Liver (tissue), 9 donors: ENCODE results near the gene ASB1. TPM values are rescaled to one million over a fixed set of nuclear protein-coding genes. Genes with fewer than 3 reads are reported as not detected.
A peak's percentile ranks its signal among the peaks of the same experiment; 100 is the strongest.

ENCODE experiments used
- DNase-seq: peaks from one replicate; pipeline ENCODE4 v3.0.0-alpha.2; 2017; ENCODE audit warnings: low spot score
- H3K27ac ChIP-seq, 2 donors: one replicate each; pipeline ENCODE4 v1.7.0; 2013; ENCODE audit warnings: inconsistent platforms in 2 of 2, low read length in 2 of 2, control low read depth in 1 of 2, low read depth in 1 of 2, mild to moderate bottlenecking in 1 of 2
- H3K27me3 ChIP-seq, 4 donors: one replicate each; pipeline versions ENCODE4 v1.6.1 to v1.7.0; 2013; ENCODE audit warnings: low read length in 3 of 4, inconsistent platforms in 1 of 4, mild to moderate bottlenecking in 1 of 4, moderate library complexity in 1 of 4; ENCODE audit not compliant: control insufficient read depth in 4 of 4, insufficient read depth in 4 of 4
- H3K36me3 ChIP-seq, 4 donors: one replicate each; pipeline versions ENCODE4 v1.6.1 to v1.7.0; 2013; ENCODE audit warnings: low read length in 3 of 4, mild to moderate bottlenecking in 3 of 4, low read depth in 1 of 4, moderate library complexity in 1 of 4; ENCODE audit not compliant: control insufficient read depth in 4 of 4, insufficient read depth in 3 of 4
- H3K4me1 ChIP-seq, 4 donors: one replicate each; pipeline versions ENCODE4 v1.6.1 to v1.7.0; 2013; ENCODE audit warnings: low read length in 3 of 4, mild to moderate bottlenecking in 3 of 4, moderate library complexity in 1 of 4; ENCODE audit not compliant: control insufficient read depth in 4 of 4, insufficient read depth in 4 of 4
- H3K4me3 ChIP-seq, 3 donors: one replicate each; pipeline versions ENCODE4 v1.6.1 to v1.7.0; 2013; ENCODE audit warnings: low read length in 3 of 3, control low read depth in 1 of 3, low read depth in 1 of 3, mild to moderate bottlenecking in 1 of 3
- H3K9ac ChIP-seq, 2 donors: one replicate each; pipeline ENCODE4 v1.7.0; 2013; ENCODE audit warnings: low read length in 2 of 2, mild to moderate bottlenecking in 2 of 2, moderate library complexity in 2 of 2, control low read depth in 1 of 2, low read depth in 1 of 2
- H3K9me3 ChIP-seq, 4 donors: one replicate each; pipeline versions ENCODE4 v1.6.1 to v1.7.0; 2013; ENCODE audit warnings: low read length in 3 of 4; ENCODE audit not compliant: control insufficient read depth in 4 of 4
- GABPA ChIP-seq, 2 donors: IDR thresholded peaks in 1 of 2; conservative IDR thresholded peaks in 1 of 2; 2 replicates each; pipeline ENCODE4 v1.6.1; 2016; ENCODE audit warnings: antibody characterized with exemption in 2 of 2, mild to moderate bottlenecking in 1 of 2, moderate library complexity in 1 of 2
- JUND ChIP-seq, 2 donors: IDR thresholded peaks; 2 replicates each; pipeline ENCODE4 v1.6.1; 2016; ENCODE audit warnings: antibody characterized with exemption in 2 of 2
- RAD21 ChIP-seq, 2 donors: IDR thresholded peaks; 2 replicates each; pipeline ENCODE4 v1.6.1; 2016; ENCODE audit warnings: antibody characterized with exemption in 2 of 2, mild to moderate bottlenecking in 2 of 2
- RXRA ChIP-seq, 2 donors: IDR thresholded peaks; 2 replicates each; pipeline ENCODE4 v1.6.1; 2017 to 2018; ENCODE audit warnings: antibody characterized with exemption in 2 of 2, mild to moderate bottlenecking in 1 of 2
- SP1 ChIP-seq: IDR thresholded peaks from 2 replicates; pipeline ENCODE4 v1.6.1; 2018; ENCODE audit warnings: antibody characterized with exemption, mild to moderate bottlenecking
- WGBS: extraction: QIAGEN DNeasy Blood & Tissue Kit; methylation state at CpG from one replicate; pipeline ENCODE4 v1.1.7; 2013; 5-methylcytosine and 5-hydroxymethylcytosine counted together
- polyA plus RNA-seq, 2 donors: library from polyadenylated mRNA; stranded (reverse) in 1 of 2; unstranded in 1 of 2; fragments of 200-250 nt in 1 of 2; fragments of >200 nt in 1 of 2; fragmentation: Nextera tagmentation in 1 of 2; extraction: Ambion mirVana in 1 of 2; gene quantifications; one replicate each; pipeline versions ENCODE4 v1.2.1 to v1.2.3, GENCODE V29; 2013 to 2015
- total RNA-seq, 2 donors: library from RNA; depleted of rRNA; stranded (reverse); fragments of >200 nt; gene quantifications; one replicate each; pipeline ENCODE4 v1.2.3, GENCODE V29; 2014
- TF ChIP-seq, protein P1 (sequence below): fragments of 150-350 bp; IDR thresholded peaks from 2 replicates; pipeline ENCODE4 v1.5.1; 2017; ENCODE audit warnings: improper control_type of control experiment, low read depth, low read length; ENCODE audit not compliant: missing input control
- TF ChIP-seq, protein P2 (sequence below): IDR thresholded peaks from 2 replicates; pipeline ENCODE4 v1.6.1; 2016; ENCODE audit warnings: antibody characterized with exemption
- TF ChIP-seq, protein P3 (sequence below): IDR thresholded peaks from 2 replicates; pipeline ENCODE4 v1.6.1; 2016; ENCODE audit warnings: antibody characterized with exemption
- TF ChIP-seq, protein P4 (sequence below): IDR thresholded peaks from 2 replicates; pipeline ENCODE4 v1.6.1; 2016; ENCODE audit warnings: antibody characterized with exemption
- donor health status: healthy.
- donor health status: healthy.
- donor health status: healthy.
- donor health status: healthy.
- donor health status: healthy.

ASB1 gene
- total and polyA plus RNA-seq, 4 donors, result 6.1 to 15.2 (median 10.5) TPM

DNA sequence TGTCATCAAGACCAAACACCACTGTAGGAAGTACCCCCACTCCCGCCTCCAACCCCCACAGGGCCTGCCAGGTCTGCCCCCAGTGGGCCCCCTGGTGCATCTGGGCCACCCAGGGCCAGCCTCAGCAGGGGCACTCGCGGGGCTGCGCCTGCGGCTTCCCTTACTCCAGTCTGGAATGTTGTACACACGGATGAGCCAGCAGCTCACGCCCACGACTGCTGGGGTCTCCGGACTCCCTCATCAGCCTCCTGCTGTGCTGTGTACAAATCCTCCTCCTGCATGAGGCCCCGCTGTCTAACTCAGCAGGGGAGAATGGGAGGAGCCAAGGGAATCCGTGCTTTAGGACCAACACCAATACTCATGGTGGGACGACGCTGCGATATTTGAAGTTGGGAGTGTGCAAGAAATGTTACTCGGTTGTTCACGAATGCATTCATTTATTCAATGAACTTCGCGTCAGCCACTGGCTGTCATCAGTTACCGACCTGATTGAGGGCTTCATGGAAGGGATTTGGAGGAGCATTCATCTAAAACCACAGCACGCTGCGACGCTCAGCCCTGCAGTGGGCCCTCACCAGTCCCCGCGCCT lies 654 bp upstream of the ASB1 start:
- no peaks in the 10 kb centered on the region for H3K27me3 ChIP-seq
- peak overlapping the region; percentile 93 to 96 for H3K27ac ChIP-seq
- peaks cover 0 to 2% (median 0%) of the 10 kb centered on the region in 4 donors for H3K9me3 ChIP-seq
- H3K4me1 ChIP-seq, result peaks cover 4 to 25% (median 13%) of the 10 kb centered on the region in 4 donors
- H3K4me3 ChIP-seq, result peak overlapping the region; percentile 50 to 91 (median 91)
- H3K36me3 ChIP-seq, result peaks cover 0 to 2% (median 0%) of the 10 kb centered on the region in 4 donors
- DNase-seq, result no peak
- 9% methylated on average over 24 of the region's 24 CpGs for WGBS
- H3K9ac ChIP-seq, result peak overlapping the region in 1 of 2 donors; percentile 61
- no peak for TF ChIP-seq JUND (IDR thresholded peaks at IDR 0.05)
- TF ChIP-seq, protein P1, sequence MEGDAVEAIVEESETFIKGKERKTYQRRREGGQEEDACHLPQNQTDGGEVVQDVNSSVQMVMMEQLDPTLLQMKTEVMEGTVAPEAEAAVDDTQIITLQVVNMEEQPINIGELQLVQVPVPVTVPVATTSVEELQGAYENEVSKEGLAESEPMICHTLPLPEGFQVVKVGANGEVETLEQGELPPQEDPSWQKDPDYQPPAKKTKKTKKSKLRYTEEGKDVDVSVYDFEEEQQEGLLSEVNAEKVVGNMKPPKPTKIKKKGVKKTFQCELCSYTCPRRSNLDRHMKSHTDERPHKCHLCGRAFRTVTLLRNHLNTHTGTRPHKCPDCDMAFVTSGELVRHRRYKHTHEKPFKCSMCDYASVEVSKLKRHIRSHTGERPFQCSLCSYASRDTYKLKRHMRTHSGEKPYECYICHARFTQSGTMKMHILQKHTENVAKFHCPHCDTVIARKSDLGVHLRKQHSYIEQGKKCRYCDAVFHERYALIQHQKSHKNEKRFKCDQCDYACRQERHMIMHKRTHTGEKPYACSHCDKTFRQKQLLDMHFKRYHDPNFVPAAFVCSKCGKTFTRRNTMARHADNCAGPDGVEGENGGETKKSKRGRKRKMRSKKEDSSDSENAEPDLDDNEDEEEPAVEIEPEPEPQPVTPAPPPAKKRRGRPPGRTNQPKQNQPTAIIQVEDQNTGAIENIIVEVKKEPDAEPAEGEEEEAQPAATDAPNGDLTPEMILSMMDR, result no peak
- no peak for TF ChIP-seq RAD21 (IDR thresholded peaks at IDR 0.05)
- TF ChIP-seq RXRA (IDR thresholded peaks at IDR 0.05), result no peak
- TF ChIP-seq, protein P2, sequence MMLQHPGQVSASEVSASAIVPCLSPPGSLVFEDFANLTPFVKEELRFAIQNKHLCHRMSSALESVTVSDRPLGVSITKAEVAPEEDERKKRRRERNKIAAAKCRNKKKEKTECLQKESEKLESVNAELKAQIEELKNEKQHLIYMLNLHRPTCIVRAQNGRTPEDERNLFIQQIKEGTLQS, result no peak
- TF ChIP-seq, protein P3, sequence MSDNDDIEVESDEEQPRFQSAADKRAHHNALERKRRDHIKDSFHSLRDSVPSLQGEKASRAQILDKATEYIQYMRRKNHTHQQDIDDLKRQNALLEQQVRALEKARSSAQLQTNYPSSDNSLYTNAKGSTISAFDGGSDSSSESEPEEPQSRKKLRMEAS, result no peak

DNA sequence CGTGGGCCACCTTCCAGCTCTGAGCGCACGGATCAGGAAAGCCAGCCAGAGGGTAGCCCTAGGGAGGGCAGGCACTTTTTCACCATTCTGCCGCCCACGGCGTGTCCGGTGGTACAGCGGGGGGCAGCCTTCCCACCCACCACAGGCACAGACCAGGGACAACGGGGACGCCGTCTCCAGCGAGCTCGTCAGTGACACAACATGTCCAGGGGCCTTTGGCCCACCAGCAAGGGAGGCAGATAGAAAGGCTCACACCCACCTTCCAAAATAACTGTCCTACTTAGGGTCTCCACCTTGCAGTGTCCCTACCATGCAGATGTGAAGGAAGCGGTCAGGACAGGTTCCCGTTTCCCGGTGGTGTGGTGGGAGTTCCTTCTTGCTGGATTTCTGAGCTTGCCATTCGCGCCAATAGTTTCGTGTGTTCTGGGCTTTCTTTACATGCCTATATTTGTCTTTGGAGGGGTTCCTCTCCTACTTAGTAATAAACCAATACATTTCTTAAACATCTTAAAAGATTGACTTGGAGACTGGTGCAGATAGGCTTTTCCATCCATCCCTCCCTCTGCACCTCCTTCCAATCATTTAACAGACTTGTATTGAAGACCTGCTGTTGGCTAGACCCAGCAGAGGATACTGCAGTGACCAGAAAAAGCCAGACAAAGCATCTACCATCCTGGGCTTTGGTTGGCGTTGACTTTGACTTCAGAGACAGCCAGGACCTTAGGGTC lies 872 bp downstream of the ASB1 start:
- peaks cover 4 to 25% (median 13%) of the 10 kb centered on the region in 4 donors for H3K4me1 ChIP-seq
- 10% methylated on average over 20 of the region's 20 CpGs for WGBS

More for the DNA sequence above, 872 bp downstream of the ASB1 start:
- Histone ChIP-seq H3K4me3 (peak overlapping the region; percentile 91), H3K27me3 (no peaks in the 10 kb centered on the region), H3K9me3 (peaks cover 0 to 2% (median 0%) of the 10 kb centered on the region in 4 donors), H3K9ac (peak overlapping the region; percentile 85 to 89), H3K36me3 (peaks cover 0 to 2% (median 0%) of the 10 kb centered on the region in 4 donors), H3K27ac (peak overlapping the region; percentile 93 to 96)
- DNase-seq, result no peak
- TF ChIP-seq, protein P4, sequence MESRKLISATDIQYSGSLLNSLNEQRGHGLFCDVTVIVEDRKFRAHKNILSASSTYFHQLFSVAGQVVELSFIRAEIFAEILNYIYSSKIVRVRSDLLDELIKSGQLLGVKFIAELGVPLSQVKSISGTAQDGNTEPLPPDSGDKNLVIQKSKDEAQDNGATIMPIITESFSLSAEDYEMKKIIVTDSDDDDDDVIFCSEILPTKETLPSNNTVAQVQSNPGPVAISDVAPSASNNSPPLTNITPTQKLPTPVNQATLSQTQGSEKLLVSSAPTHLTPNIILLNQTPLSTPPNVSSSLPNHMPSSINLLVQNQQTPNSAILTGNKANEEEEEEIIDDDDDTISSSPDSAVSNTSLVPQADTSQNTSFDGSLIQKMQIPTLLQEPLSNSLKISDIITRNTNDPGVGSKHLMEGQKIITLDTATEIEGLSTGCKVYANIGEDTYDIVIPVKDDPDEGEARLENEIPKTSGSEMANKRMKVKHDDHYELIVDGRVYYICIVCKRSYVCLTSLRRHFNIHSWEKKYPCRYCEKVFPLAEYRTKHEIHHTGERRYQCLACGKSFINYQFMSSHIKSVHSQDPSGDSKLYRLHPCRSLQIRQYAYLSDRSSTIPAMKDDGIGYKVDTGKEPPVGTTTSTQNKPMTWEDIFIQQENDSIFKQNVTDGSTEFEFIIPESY, result no peak
- TF ChIP-seq RAD21 (IDR thresholded peaks at IDR 0.05) (no peak), SP1 (no peak), GABPA (IDR thresholded peaks at IDR 0.05 in 1 of 2, conservative IDR thresholded peaks at IDR 0.05 in 1 of 2) (no peak)
- TF ChIP-seq, protein P1, result no peak
